Peyer's patch (tissue), 4 donors: Measurements from ENCODE around the gene TBC1D2.

Source experiments
- POLR2A ChIP-seq, 2 donors: fragments of 450-650 bp; IDR thresholded peaks; one replicate each; pipeline ENCODE4 v1.5.1; 2017; ENCODE audit warnings: antibody characterized with exemption in 2 of 2, mild to moderate bottlenecking in 2 of 2, moderate library complexity in 2 of 2
- TF ChIP-seq, protein P1 (sequence below), 6 experiments: fragments of 450-650 bp in 4 of 6; fragments of 200-600 bp in 2 of 6; sonication (generic) in 1 of 6; IDR thresholded peaks; one replicate each; pipeline ENCODE4 v1.5.1; 2017 to 2019; ENCODE audit warnings: antibody characterized with exemption in 6 of 6, mild to moderate bottlenecking in 3 of 6, moderate library complexity in 1 of 6

DNA sequence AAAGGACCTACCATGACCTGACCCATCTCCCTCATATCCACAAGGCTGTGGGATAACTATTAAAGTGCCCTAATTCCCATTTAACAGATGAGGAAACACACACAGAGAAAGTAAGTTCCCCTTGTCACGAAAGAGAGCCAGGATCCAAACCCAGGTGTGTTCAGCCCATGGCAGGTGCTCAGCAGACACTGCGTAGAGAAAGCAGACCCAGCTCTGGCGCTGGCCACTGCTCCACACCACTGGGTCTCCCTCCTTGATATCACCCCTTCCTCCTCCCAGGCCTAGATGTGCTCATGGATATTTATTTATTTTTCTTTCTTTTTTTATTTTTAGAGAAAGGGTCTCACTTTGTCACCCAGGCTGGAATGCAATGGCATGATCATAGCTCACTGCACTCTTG is 39.1 kb downstream of the TBC1D2 start:
- TF ChIP-seq, protein P1, sequence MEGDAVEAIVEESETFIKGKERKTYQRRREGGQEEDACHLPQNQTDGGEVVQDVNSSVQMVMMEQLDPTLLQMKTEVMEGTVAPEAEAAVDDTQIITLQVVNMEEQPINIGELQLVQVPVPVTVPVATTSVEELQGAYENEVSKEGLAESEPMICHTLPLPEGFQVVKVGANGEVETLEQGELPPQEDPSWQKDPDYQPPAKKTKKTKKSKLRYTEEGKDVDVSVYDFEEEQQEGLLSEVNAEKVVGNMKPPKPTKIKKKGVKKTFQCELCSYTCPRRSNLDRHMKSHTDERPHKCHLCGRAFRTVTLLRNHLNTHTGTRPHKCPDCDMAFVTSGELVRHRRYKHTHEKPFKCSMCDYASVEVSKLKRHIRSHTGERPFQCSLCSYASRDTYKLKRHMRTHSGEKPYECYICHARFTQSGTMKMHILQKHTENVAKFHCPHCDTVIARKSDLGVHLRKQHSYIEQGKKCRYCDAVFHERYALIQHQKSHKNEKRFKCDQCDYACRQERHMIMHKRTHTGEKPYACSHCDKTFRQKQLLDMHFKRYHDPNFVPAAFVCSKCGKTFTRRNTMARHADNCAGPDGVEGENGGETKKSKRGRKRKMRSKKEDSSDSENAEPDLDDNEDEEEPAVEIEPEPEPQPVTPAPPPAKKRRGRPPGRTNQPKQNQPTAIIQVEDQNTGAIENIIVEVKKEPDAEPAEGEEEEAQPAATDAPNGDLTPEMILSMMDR (IDR thresholded peaks at IDR 0.05): no peak
- TF ChIP-seq POLR2A (IDR thresholded peaks at IDR 0.05): no peak
